DOHH2 (cell line): Measurements from ENCODE around the gene KRT76.

ENCODE experiments used
- H3F3A ChIP-seq: fragments of 200-600 bp; sonication (generic), shearing (Covaris generic); 2 replicates; pipeline ENCODE4 v1.6.0; 2016; ENCODE audit warnings: antibody characterized with exemption, mild to moderate bottlenecking; ENCODE audit not compliant: control insufficient read depth, insufficient read depth
- H3K27ac ChIP-seq: fragments of 200-600 bp; sonication (generic); 2 replicates; pipeline ENCODE4 v1.5.1; 2014; ENCODE audit warnings: low read depth, mild to moderate bottlenecking, low read length, moderate library complexity
- H3K27me3 ChIP-seq: fragments of 200-600 bp; sonication (generic); 2 replicates; pipeline ENCODE4 v1.6.1; 2014; ENCODE audit warnings: mild to moderate bottlenecking, low read length, mixed read lengths; ENCODE audit not compliant: control insufficient read depth
- H3K36me3 ChIP-seq: fragments of 200-600 bp; sonication (generic); 2 replicates; pipeline ENCODE4 v1.6.1; 2014; ENCODE audit warnings: mild to moderate bottlenecking, low read length, moderate library complexity, mixed read lengths; ENCODE audit not compliant: control insufficient read depth
- H3K4me1 ChIP-seq: fragments of 200-600 bp; sonication (generic); 2 replicates; pipeline ENCODE4 v1.6.1; 2014; ENCODE audit warnings: mild to moderate bottlenecking, low read length, mixed read lengths; ENCODE audit not compliant: control insufficient read depth
- H3K4me2 ChIP-seq: fragments of 200-600 bp; sonication (generic); 2 replicates; pipeline ENCODE4 v1.6.0; 2014; ENCODE audit warnings: mild to moderate bottlenecking, low read length, moderate library complexity
- H3K4me3 ChIP-seq: fragments of 200-600 bp; sonication (generic); 2 replicates; pipeline ENCODE4 v1.5.1; 2014; ENCODE audit warnings: mild to moderate bottlenecking, low read length, mixed read lengths
- H3K79me2 ChIP-seq: fragments of 200-600 bp; sonication (generic); 2 replicates; pipeline ENCODE4 v1.6.1; 2014; ENCODE audit warnings: mild to moderate bottlenecking, low read length, mixed read lengths; ENCODE audit not compliant: control insufficient read depth
- H3K9me2 ChIP-seq: fragments of 200-600 bp; sonication (generic); replicated peaks from 2 replicates; pipeline ENCODE4 v1.6.1; 2014; ENCODE audit warnings: mild to moderate bottlenecking, low read length, mixed read lengths; ENCODE audit not compliant: control insufficient read depth
- H3K9me3 ChIP-seq: fragments of 200-600 bp; sonication (generic); 2 replicates; pipeline ENCODE4 v1.6.1; 2014; ENCODE audit warnings: antibody characterized with exemption, low read length, mixed read lengths; ENCODE audit not compliant: control insufficient read depth, insufficient read depth
- H4K20me1 ChIP-seq: fragments of 200-600 bp; sonication (generic); 2 replicates; pipeline ENCODE4 v1.6.0; 2014; ENCODE audit warnings: low read depth, mild to moderate bottlenecking, antibody characterized with exemption, low read length, moderate library complexity; ENCODE audit not compliant: control insufficient read depth, insufficient read depth
- CTCF ChIP-seq: fragments of 200-600 bp; sonication (generic); IDR thresholded peaks from one replicate; pipeline ENCODE4 v1.5.1; 2014; ENCODE audit warnings: antibody characterized with exemption, mild to moderate bottlenecking, low read depth, low read length; ENCODE audit not compliant: poor library complexity, severe bottlenecking
- EZH2phosphoT487 ChIP-seq: fragments of 200-600 bp; sonication (generic); IDR thresholded peaks from 2 replicates; pipeline ENCODE4 v1.6.1; 2017; ENCODE audit warnings: borderline replicate concordance, mild to moderate bottlenecking, antibody characterized with exemption, low read length, moderate library complexity, mixed read lengths

Gene KRT76

GRCh38 chr12:52787324-52788191 lies 10.4 kb upstream of the KRT76 start:
- H4K20me1 ChIP-seq: no peaks in the 10 kb centered on the region
- TF ChIP-seq EZH2phosphoT487: no peak
- no peak for TF ChIP-seq CTCF
- H3K4me3 ChIP-seq: no peak overlapping the region
- H3K9me2 ChIP-seq: no peaks in the 10 kb centered on the region
- H3K79me2 ChIP-seq: no peaks in the 10 kb centered on the region
- no peak overlapping the region for H3K4me2 ChIP-seq
- no peak overlapping the region for H3K27ac ChIP-seq
- H3K4me1 ChIP-seq: no peaks in the 10 kb centered on the region
- no peaks in the 10 kb centered on the region for H3K9me3 ChIP-seq
- peaks cover 6% of the 10 kb centered on the region; the same call in 1 of the 2 replicates for H3K27me3 ChIP-seq
- no peaks in the 10 kb centered on the region for H3K36me3 ChIP-seq
- no peaks in the 10 kb centered on the region for H3F3A ChIP-seq

- H3K9me3 ChIP-seq: no peaks in the 10 kb centered on the region
- no peak overlapping the region for H3K4me2 ChIP-seq
- H3K9me2 ChIP-seq: no peaks in the 10 kb centered on the region
- no peaks in the 10 kb centered on the region for H3K4me1 ChIP-seq
- no peaks in the 10 kb centered on the region for H3K36me3 ChIP-seq
- no peak overlapping the region for H3K27ac ChIP-seq
- H4K20me1 ChIP-seq: no peaks in the 10 kb centered on the region
- peaks cover 6% of the 10 kb centered on the region; the same call in 1 of the 2 replicates for H3K27me3 ChIP-seq
- no peaks in the 10 kb centered on the region for H3F3A ChIP-seq
- TF ChIP-seq CTCF (no peak), EZH2phosphoT487 (no peak)
- no peaks in the 10 kb centered on the region for H3K79me2 ChIP-seq
- no peak overlapping the region for H3K4me3 ChIP-seq
Measured at GRCh38 chr12:52784909-52785308, 7.8 kb upstream of the KRT76 start.

GRCh38 chr12:52783563-52784316 lies 6.6 kb upstream of the KRT76 start:
- Histone ChIP-seq H3F3A (no peaks in the 10 kb centered on the region), H4K20me1 (no peaks in the 10 kb centered on the region), H3K27ac (no peak overlapping the region), H3K4me1 (no peaks in the 10 kb centered on the region), H3K4me3 (no peak overlapping the region), H3K4me2 (no peak overlapping the region), H3K27me3 (peaks cover 8% of the 10 kb centered on the region), H3K9me2 (no peaks in the 10 kb centered on the region), H3K9me3 (no peaks in the 10 kb centered on the region), H3K79me2 (no peaks in the 10 kb centered on the region), H3K36me3 (no peaks in the 10 kb centered on the region)
- TF ChIP-seq CTCF: no peak
- TF ChIP-seq EZH2phosphoT487: no peak
